Gastrocnemius medialis (tissue), 4 donors: Measurements from ENCODE around the gene MYO1D. TPM values are rescaled to one million over a fixed set of nuclear protein-coding genes. Genes with fewer than 3 reads are reported as not detected.

Experiments used
- ATAC-seq, 2 donors: fragments of 150-250 bp; one replicate each; pipeline ENCODE4 v1.9.1; 2016
- DNase-seq, 2 donors: peaks; one replicate each; pipeline ENCODE4 v3.0.0-alpha.2; 2019
- H3K27ac ChIP-seq, 4 donors: fragments of 200-600 bp; sonication (generic); 1 replicate in 1 of 4; 2 replicates in 3 of 4; pipeline ENCODE4 v1.5.1; 2016 to 2018; ENCODE audit warnings: mild to moderate bottlenecking in 2 of 4, moderate library complexity in 1 of 4
- H3K27me3 ChIP-seq, 3 donors: fragments of 200-600 bp; sonication (generic) in 2 of 3; 1 replicate in 1 of 3; 2 replicates in 2 of 3; pipeline versions ENCODE4 v1.5.1 to v1.6.0; 2016 to 2019; ENCODE audit warnings: mild to moderate bottlenecking in 1 of 3, moderate library complexity in 1 of 3
- H3K36me3 ChIP-seq, 2 donors: fragments of 200-600 bp; sonication (generic) in 1 of 2; one replicate each; pipeline ENCODE4 v1.5.1; 2017 to 2018
- H3K4me1 ChIP-seq, 2 donors: fragments of 200-600 bp; sonication (generic) in 1 of 2; one replicate each; pipeline ENCODE4 v1.5.1; 2016 to 2017; ENCODE audit warnings: mild to moderate bottlenecking in 2 of 2
- H3K4me3 ChIP-seq, 4 donors: fragments of 200-600 bp; sonication (generic) in 3 of 4; 1 replicate in 1 of 4; 2 replicates in 3 of 4; pipeline ENCODE4 v1.5.1; 2016 to 2019; ENCODE audit warnings: mild to moderate bottlenecking in 2 of 4
- H3K9me3 ChIP-seq, 3 donors: fragments of 200-600 bp; sonication (generic) in 2 of 3; 1 replicate in 1 of 3; 2 replicates in 2 of 3; pipeline ENCODE4 v1.5.1; 2016 to 2019
- CTCF ChIP-seq, 5 experiments: fragments of 450-650 bp in 3 of 5; fragments of 200-600 bp in 2 of 5; sonication (generic) in 2 of 5; IDR thresholded peaks in 4 of 5; conservative IDR thresholded peaks in 1 of 5; 1 replicate in 4 of 5; 2 replicates in 1 of 5; pipeline ENCODE4 v1.5.1; 2016 to 2019; ENCODE audit warnings: antibody characterized with exemption in 5 of 5, mild to moderate bottlenecking in 3 of 5, moderate library complexity in 3 of 5
- POLR2A ChIP-seq, 2 donors: fragments of 450-650 bp; IDR thresholded peaks; one replicate each; pipeline ENCODE4 v1.6.1; 2017; ENCODE audit warnings: antibody characterized with exemption in 2 of 2, mild to moderate bottlenecking in 2 of 2, moderate library complexity in 2 of 2
- in situ Hi-C, 4 donors: fragments of 200-750 bp; cut with MboI; loops; one replicate each; pipeline versions ENCODE4 v1.15.0 to v1.8.0; 2017; ENCODE audit warnings: low sequenced_read_pairs in 4 of 4
- intact Hi-C: fragments of 100-400 bp; cut with DNase I; formaldehyde crosslinking; loops from one replicate; pipeline ENCODE4 v1.15.1; 2023; ENCODE audit warnings: low total_unique reads
- total RNA-seq, 4 donors: library from RNA; depleted of rRNA; stranded (reverse); fragments of >200 nt; gene quantifications; one replicate each; pipeline versions ENCODE4 v1.1.0 to v1.2.3, GENCODE V29; 2016

Gene MYO1D
- total RNA-seq, 4 donors from 2014 or later: 5.8 to 20.1 (median 7.8) TPM

GRCh38 chr17:32523827-32524552 lies 352.9 kb downstream of the MYO1D start:
- no peaks in the 10 kb centered on the region for H3K36me3 ChIP-seq
- in situ Hi-C loops (no loop called here), intact Hi-C loops (no loop called here)
- H3K4me1 ChIP-seq: peaks cover 23 to 24% of the 10 kb centered on the region in 2 donors
- no peak overlapping the region for H3K27ac ChIP-seq
- no peaks in the 10 kb centered on the region for H3K27me3 ChIP-seq
- ATAC-seq: no peak
- TF ChIP-seq CTCF (IDR thresholded peaks at IDR 0.05 in 4 of 5, conservative IDR thresholded peaks at IDR 0.05 in 1 of 5) (no peak), POLR2A (IDR thresholded peaks at IDR 0.05) (no peak)
- DNase-seq: no peak
- no peaks in the 10 kb centered on the region for H3K9me3 ChIP-seq
- no peak overlapping the region for H3K4me3 ChIP-seq

- H3K9me3 ChIP-seq: no peaks in the 10 kb centered on the region
- ATAC-seq (no peak), DNase-seq (no peak)
- H3K4me3 ChIP-seq: no peak overlapping the region
- intact Hi-C loops (no loop called here), in situ Hi-C loops (no loop called here)
- H3K36me3 ChIP-seq: no peaks in the 10 kb centered on the region
- no peak overlapping the region for H3K27ac ChIP-seq
- peaks cover 23 to 28% of the 10 kb centered on the region in 2 donors for H3K4me1 ChIP-seq
- no peak for TF ChIP-seq CTCF (IDR thresholded peaks at IDR 0.05 in 4 of 5, conservative IDR thresholded peaks at IDR 0.05 in 1 of 5)
- TF ChIP-seq POLR2A (IDR thresholded peaks at IDR 0.05): no peak
- no peaks in the 10 kb centered on the region for H3K27me3 ChIP-seq
Measured at GRCh38 chr17:32523017-32523680, 353.8 kb downstream of the MYO1D start.

- no peak for DNase-seq
- peaks cover 24 to 35% of the 10 kb centered on the region in 2 donors for H3K4me1 ChIP-seq
- ATAC-seq: no peak
- H3K4me3 ChIP-seq: no peak overlapping the region
- H3K9me3 ChIP-seq: no peaks in the 10 kb centered on the region
- intact Hi-C loops (no loop called here), in situ Hi-C loops (no loop called here)
- H3K27ac ChIP-seq: no peak overlapping the region
- TF ChIP-seq CTCF (IDR thresholded peaks at IDR 0.05 in 4 of 5, conservative IDR thresholded peaks at IDR 0.05 in 1 of 5) (no peak), POLR2A (IDR thresholded peaks at IDR 0.05) (no peak)
- no peaks in the 10 kb centered on the region for H3K36me3 ChIP-seq
- H3K27me3 ChIP-seq: no peaks in the 10 kb centered on the region
Measured at GRCh38 chr17:32520737-32521404, 356.1 kb downstream of the MYO1D start.

GRCh38 chr17:32520104-32520701 lies 356.7 kb downstream of the MYO1D start:
- TF ChIP-seq POLR2A (IDR thresholded peaks at IDR 0.05) (no peak), CTCF (IDR thresholded peaks at IDR 0.05 in 4 of 5, conservative IDR thresholded peaks at IDR 0.05 in 1 of 5) (no peak)
- Histone ChIP-seq H3K36me3 (no peaks in the 10 kb centered on the region), H3K9me3 (no peaks in the 10 kb centered on the region), H3K4me1 (peaks cover 25 to 34% of the 10 kb centered on the region in 2 donors), H3K4me3 (peak overlapping the region; percentile 55 to 64 (median 60)), H3K27me3 (no peaks in the 10 kb centered on the region), H3K27ac (no peak overlapping the region)
- DNase-seq: no peak
- ATAC-seq: no peak
- intact Hi-C loops (no loop called here), in situ Hi-C loops (no loop called here)
